NCI-H2171 (cell line): Measurements from ENCODE around the gene GRIK2.

ENCODE experiments used
- DNase-seq: peaks from one replicate; lab custom pipeline; 2025; lab: John Stamatoyannopoulos, UW

The GRIK2 gene

DNA sequence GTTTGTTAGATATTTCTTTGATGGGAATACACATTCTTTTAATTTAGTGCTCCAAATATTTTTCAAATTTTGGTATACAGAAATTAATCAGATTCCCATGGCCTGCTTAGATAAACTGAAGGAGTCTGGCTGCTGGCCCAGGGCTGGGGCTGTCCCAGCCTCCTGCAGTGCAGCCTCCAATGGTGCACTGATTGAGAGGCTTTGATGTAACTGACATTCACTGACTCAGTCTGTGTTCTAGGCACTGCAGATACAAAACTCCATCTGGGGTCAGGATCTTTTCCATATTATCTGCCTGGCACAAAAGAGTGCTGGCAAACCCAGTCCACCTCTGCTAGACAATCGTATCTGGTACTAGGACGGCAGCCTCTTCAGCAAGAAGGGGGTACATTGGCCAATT lies 64.8 kb downstream of the GRIK2 start:
- DNase-seq, result no peak

DNA sequence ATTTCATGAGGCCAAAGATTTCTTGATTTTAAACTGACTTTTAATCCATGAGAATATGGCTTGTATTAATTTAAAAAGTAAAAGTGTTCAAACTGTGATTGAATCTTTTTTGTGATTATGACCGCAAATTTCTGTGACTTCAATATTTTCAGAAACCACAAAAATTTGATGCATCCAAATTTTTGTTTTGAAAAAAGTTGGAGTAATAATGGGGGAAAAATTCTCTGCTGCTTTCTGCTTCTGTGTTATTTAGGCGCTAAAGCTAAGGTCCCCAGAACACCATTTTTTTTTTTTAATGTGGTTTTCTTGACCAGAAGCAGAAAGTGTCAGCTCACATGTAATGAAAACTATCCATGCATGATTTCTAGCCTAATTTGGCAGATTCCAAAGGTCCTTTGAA lies 65.3 kb downstream of the GRIK2 start:
- DNase-seq, result no peak

DNA sequence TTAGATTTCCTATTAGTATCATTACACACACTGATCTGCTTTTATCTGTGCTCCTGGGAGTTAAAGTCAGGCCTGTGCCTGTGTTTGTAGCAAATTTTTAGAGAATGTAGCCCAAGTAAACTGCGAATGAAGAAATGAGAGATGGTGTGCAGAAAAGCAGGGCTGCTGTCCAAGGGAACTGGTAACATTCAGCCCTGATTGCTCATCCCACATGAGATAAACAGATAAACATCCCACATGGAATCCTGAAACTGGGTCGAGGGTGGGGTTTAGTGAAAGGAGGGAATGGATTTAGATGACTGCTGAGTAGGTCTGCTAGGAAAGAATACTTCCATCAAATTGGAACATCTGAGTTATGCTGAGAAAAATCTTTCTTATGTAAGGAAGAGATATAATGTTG lies 69.1 kb downstream of the GRIK2 start:
- DNase-seq, result no peak

DNA sequence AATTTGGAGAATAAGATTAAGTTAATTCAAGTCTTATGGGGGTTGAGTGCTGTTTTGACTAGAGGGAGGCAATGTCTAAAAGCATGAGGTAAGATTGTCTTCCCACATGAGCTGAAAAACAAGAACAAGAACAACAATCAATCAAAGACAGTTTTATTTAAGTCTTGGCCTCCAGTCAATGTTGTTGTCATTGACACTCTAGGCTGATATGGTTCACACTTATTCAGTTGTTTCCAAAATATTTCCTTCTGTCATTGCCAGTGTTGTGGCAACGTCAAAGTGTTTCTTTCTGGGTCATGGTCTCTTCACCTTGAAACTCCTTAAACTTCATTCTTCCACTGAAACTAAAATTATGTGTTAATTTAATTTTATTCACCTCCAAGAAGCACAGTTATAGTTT lies 72.4 kb downstream of the GRIK2 start:
- no peak for DNase-seq

DNA sequence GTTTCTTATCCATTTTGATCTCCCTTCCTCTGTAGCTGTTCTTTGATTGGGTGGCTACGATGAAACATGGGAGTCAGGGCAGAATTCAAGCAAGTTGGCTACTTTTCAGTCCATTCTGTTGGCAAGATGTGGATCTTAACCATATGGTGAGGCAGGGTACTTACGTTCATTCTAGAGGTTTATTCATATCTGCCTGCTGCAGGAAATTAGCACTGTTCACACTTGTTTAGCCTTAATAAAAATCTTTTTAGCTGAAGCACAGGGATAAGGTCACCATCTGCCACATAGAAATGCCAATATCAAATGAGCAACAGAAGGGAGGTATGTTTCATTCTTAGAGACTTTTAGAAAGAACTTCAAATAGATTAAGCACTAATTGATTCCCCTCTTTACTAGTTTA lies 83.9 kb downstream of the GRIK2 start:
- DNase-seq, result peak; percentile 84

DNA sequence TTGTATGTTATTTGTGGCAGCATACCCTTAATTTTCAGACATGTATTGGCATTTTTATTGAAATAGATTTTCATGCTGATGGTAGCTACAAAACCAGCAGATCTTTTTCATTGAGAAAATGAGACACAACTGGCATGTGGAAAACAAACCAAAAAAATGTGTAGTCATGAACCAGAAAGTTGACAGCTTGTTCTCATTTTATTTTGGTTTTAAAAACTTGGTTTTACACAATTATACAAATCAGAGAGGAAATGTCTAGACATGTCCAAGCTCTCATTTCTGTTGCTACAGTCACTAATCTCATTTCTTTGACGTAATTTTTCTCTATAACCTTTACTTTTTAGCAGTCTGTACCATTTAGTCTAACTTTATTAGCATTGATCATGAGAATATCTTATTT lies 85.4 kb downstream of the GRIK2 start:
- DNase-seq, result no peak

DNA sequence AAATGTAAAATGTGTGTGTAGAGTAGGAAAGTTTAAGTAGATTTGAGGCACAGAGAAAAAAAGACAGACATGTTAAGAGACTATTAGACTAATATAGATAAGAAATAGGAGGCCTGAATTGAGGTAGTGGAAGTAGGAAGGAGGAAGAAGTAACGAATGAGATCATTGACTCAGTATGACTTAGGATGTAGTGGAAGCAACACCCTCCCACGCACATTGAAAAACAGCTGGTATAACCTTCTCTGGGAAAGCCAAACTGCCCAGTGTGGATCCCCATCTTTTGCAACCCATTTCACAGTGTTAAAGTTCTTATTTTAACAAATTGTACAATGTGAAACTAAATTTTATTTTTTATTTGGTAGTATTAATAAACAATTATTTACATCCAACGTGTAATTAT lies 89.1 kb downstream of the GRIK2 start:
- no peak for DNase-seq

DNA sequence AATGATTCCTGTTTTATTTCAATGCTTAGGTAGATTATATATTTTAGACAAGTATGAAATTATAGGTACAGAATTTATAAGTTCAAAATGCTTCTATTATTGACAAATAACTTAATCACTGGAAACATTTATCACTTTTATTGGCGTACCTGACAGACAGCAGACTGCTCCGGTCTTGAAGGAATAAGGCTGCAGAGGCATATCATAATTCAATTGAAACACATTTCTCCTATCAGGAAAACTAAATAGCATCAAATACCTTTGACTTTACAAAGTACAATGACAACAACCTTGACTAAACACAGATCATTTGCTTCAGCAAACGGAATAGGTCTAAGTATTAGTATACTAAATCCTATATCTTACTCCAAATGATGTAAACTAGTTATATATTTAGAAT lies 91.3 kb downstream of the GRIK2 start:
- no peak for DNase-seq

DNA sequence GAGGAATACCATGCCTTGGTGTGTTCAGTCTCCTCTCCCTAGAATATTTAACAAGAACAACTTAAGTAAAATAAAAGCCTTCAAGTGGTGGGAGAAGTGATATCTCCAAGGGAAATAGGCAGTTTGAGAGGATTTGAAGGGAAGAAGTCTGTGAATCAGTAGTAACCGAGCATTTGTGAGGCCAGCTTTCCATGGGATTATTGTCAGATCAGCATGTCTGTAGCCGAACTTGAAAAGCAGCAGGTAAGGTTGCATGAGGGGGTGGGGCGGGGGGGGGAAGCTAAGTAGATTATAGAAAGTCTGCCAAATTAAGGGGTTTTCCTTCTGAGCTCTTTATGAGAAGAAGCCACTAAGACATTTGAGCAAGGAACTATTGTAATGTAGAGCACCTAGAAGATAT lies 92.6 kb downstream of the GRIK2 start:
- DNase-seq, result no peak

DNA sequence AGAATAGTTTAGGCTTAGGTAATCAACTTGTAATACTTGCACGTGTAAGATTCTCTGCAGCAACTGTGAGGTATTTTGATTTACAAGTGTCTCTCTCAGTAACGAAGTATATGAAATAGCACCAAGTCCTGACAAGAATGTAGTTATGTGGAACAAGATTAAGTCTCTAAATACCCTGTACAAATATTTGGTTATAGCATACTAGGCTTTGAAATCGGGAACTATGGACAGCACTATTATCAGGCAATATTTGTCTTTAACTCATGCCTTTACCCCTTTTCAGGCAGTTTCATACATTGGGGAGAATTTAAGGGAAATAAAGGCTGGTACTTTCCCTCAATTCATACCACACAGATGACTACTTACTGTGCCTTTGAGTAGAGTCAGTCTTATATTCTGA lies 93.2 kb downstream of the GRIK2 start:
- DNase-seq, result no peak

DNA sequence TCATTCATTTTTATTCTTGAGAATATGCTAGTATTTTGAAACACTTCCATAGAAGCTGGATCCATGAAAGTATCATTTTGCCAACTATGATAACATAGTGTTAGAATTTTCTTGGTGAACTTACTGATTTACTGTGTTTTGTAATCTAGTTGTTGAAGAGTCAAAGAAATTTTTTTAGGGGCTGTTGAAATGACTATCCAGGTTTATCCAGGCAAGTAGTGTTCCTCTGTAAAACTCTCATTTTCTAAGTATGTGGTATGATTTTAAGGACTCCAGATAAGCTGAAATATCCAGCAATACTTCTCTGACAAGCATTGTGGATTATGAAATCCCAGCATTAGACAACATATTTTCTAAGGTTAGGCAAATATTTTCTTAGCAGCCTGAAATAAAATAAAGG lies 95.9 kb downstream of the GRIK2 start:
- DNase-seq, result no peak

DNA sequence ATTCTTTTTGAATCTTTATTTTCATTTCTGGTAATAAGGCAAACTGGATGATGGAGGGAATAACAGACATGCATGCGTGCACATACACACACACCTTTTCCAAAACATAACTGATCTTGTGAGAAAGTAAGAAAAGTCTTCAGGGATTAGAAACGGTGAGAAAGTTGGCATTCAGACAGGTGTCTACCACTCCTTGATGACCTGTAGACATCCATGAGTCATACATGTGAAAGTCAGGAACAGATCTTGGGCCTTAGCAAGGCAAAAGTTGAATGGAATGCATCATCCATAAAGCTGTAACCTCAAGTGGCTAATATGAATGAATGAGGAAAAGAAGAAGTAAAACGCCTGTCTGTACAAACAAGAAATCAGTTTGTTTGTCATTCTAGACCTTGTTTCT lies 97.3 kb downstream of the GRIK2 start:
- DNase-seq, result no peak

DNA sequence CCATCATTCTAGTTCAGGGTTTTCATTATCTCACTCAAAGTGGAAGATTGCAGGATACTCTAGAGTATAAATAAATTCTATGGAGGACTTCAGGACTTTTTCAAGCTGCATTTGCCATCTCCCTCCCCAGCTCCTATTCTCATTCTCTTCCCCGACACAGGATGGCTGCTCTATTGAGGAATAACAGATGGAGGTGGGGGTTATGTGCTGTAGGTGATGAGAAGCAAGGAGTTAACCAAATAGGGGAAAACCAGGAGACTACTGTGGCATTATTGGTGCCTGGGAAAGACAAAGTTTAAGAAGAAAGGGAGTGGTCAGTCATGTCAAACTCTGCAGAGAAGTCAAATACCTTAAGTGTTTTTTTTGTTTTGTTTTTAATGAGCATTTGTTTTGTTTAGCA lies 109.3 kb downstream of the GRIK2 start:
- no peak for DNase-seq

DNA sequence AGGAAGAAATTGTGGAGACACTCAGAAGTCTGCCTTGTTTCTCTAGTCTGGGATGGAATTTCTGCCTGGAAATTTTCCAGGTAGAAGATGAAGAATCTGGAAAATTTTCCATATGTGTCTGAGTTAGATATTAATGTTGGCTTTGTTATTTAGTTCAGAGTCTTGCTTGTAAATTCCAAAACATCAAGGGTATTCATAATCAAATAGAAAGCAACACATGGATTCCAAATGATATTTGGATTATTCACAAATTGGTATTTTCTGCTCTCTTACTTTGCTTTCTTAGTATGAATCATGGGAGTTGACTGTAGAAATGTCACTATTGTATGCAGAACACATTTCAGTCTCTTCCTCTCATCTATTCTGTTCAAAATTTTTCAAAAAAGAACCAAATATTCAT lies 116.0 kb downstream of the GRIK2 start:
- no peak for DNase-seq

DNA sequence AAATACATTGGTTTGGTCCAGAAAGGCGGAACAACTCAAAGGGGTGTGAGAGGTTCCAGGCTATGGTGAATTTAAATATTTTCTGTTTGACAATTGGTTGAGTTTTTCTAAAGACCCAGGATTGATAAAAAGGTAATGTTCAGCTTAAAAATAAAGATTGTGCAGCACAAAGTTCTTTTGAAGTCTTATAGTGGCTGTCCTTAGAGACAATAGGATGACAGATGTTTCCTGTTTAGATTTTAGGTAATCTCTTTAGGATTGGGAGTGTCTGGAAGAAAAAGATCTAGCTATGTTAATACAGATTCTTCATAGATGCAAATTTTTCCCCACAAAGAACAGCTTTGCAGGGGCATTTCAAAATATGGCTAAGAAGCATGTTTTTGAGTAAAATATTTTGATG lies 119.7 kb downstream of the GRIK2 start:
- DNase-seq, result no peak

DNA sequence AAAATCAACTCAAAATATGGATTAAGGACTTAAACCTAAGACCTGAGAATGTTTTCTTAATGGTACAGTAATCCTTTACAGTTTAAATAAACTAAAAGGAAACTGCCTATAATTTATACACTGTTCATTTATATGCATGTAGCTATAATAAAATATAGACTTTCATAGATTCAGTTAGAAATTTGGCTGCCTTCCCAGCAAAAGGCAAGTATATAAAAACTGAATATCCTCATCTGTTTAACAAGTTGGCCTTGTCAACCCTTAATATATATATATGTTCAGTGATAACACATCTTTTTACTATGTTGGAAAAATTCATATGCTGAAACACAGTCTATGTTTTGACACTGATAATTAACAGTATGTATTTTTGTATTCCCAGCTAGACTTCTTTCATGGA lies 123.1 kb downstream of the GRIK2 start:
- DNase-seq, result no peak

DNA sequence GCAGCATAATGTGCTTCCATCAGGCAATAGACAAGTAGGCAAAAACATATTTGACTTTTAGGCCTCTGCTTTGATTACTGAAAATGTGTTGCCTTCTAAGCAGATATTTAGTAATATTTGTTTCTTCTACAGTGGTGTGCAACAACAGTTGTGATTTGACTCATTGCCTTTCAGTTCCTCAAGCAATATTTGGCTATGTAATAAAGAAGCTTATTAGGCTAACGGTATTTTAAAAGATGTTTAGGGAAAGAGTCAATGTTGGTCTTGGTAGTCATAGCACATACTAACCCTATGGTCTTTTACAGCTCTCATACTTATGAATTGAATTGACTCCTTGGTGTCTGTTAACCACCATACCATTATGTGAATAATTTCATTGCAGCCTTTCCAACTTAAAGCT lies 124.1 kb downstream of the GRIK2 start:
- DNase-seq, result no peak

DNA sequence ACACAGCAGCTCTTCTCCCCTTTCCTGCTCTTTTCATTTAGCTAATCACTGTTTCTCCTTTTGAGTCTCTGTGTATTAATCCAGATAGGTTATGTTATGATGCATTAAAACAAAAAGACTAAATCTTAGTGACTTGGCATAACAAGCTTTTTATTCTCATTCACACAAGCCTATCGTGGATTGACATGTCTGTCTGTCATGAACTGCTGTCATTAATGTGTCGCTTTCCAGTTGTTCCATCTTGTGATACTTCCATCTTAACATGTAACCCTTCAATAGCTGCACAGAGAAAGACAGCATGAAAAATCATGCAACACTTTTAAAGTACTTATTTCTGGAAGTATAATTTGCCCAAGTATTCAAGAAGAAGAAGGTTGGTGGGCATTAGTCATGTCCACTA lies 128.7 kb downstream of the GRIK2 start:
- DNase-seq, result no peak

DNA sequence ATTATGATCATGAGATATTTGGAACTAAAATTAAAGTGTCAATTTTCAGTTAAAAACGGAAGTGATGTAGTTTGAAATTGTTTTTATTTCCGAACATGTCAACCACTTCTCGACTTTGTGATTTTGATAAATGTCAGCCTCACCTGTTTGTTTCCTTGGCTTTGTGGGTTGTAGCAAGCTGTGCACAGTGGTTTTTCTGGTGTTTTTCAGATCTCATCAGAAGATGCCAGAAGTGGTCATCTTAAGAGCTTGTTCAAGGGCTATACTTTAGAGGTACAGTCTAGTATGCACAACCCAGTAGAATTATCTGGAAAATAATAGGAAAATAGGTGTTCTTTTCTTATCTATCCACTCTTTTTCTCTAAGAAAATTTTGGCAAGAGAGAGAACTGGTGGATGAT lies 134.0 kb downstream of the GRIK2 start:
- no peak for DNase-seq

DNA sequence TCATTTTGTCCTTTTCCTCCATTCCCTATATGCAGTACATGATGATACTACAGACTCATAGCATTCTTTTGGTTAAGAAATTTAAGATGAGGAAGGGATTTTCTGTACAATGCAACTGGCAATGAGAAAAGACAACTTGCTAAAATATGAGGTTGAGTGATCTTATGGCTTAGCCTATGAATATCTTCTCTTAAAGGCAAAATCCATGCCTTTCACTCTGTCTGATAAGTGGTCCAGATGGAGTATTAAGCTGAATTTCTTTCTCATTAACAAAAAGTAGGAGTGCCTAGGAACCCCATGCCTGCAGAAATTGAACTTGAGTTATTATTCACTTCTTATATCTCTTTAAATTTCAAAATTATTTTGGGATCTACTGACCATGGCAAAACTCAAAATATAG lies 135.3 kb downstream of the GRIK2 start:
- no peak for DNase-seq

DNA sequence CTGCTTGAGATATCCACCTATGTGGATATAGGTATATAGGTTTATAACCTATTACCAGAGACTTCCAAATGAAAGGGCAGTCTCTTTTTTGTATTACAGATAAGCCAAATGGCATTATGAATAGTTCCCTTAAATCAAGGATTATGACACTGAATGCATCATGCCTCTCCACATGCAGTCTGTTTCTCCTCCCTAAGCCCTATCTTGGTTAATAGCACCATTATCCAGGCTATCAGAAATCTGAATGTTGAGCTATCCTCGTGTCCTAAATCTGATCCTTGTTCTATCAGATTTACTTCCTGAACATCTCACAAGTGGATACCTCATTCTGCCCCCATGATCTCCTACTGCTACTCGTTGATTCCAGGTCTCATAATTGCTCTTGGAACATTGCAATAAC lies 138.0 kb downstream of the GRIK2 start:
- no peak for DNase-seq

DNA sequence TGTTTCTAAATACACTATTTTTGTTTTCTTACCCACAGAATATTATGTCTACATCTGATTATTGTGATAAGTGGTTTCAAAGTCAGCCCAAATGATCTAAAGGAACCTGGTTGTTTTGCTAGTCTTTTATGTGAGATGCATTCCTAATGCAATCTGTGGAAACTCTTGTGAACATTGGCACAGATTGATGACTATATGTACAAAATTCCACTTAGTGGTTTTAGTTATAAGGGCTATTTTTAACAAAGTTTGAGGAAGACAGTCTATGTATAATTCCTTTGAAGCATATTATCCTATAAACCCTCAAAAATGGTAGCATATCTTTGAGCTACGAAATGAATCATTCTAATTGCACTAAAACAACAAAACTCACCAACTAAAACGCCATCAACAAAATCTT lies 140.9 kb downstream of the GRIK2 start:
- no peak for DNase-seq

DNA sequence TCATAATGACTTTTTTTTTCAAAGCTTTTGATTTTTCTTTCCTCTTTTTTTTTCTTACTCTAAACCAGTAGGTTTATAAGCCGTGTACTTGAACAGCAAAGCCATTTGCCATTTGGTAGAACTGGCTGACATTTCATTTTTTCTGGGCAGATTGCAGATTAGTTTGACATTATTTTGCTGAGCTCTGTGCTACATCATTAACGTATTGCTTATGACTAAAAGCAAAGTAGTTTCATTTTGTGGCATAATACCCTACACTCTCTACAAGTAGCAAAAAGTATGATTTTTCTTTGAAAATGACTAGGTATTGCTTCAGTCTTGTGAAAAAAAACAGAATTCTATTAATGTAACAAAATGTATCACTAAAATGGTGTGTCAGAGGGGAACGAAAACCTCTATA lies 141.3 kb downstream of the GRIK2 start:
- no peak for DNase-seq

DNA sequence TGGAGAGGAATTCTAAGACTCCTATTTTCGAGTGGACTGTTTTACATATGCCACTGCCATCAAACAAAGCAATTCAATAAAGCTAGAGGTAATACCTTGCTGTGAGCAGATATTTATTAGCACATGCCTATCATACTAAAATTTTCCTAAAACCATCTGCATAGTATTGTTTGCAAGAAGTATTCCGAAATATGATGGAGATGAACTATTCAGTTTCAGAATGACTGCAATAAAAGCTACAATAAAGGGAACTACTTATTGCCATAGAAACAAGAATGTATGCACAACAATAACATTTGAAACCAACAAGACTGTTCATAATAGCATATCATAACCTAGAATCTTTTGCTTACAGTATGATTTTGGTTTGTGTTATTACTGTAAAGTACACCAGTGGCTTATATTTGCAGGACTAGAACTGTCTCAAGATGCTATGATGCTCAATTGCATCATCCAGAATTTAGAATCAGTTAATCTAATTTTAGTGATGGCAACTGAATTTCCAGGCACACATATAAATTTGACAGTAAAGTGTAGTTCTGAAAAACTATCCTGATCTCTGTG lies 144.3 kb downstream of the GRIK2 start:
- no peak for DNase-seq
